SK-N-SH treated with all-trans-retinoic acid at 6 μM for 48 hours (cell line): ENCODE measurements around the gene CCR4.

Experiments
- ARNTL ChIP-seq: fragments of 450-650 bp; formaldehyde crosslinking; IDR thresholded peaks from 2 replicates; pipeline ENCODE4 v1.5.0; 2020; ENCODE audit warnings: low read depth, mild to moderate bottlenecking, moderate library complexity, borderline replicate concordance
- BACH2 ChIP-seq: fragments of 250-450 bp; sonication (Bioruptor Pico); IDR thresholded peaks from 2 replicates; pipeline ENCODE4 v1.9.0; 2021; ENCODE audit warnings: mild to moderate bottlenecking, borderline replicate concordance
- ESRRG ChIP-seq: fragments of 250-450 bp; sonication (Bioruptor Pico); IDR thresholded peaks from 2 replicates; pipeline ENCODE4 v1.6.1; 2021; ENCODE audit warnings: mild to moderate bottlenecking
- GLIS3 ChIP-seq: fragments of 250-450 bp; sonication (Bioruptor Pico); IDR thresholded peaks from 2 replicates; pipeline ENCODE4 v1.5.0; 2020; ENCODE audit warnings: mild to moderate bottlenecking, moderate library complexity
- PATZ1 ChIP-seq: fragments of 250-450 bp; sonication (Bioruptor Pico); IDR thresholded peaks from 2 replicates; pipeline ENCODE4 v1.8.0; 2020; ENCODE audit warnings: mild to moderate bottlenecking, moderate library complexity, borderline replicate concordance
- POU6F1 ChIP-seq: fragments of 250-450 bp; sonication (Bioruptor Pico); IDR thresholded peaks from 2 replicates; pipeline ENCODE4 v1.8.0; 2021; ENCODE audit warnings: low read depth, mild to moderate bottlenecking, moderate library complexity, borderline replicate concordance
- PPARA ChIP-seq: fragments of 250-450 bp; sonication (Bioruptor Pico); IDR thresholded peaks from 2 replicates; pipeline ENCODE4 v1.5.0; 2020; ENCODE audit warnings: mild to moderate bottlenecking, borderline replicate concordance
- RARB ChIP-seq: fragments of 250-450 bp; sonication (Bioruptor Pico); IDR thresholded peaks from 2 replicates; pipeline ENCODE4 v1.8.0; 2021; ENCODE audit warnings: mild to moderate bottlenecking, moderate library complexity
- TCF4 ChIP-seq: fragments of 250-450 bp; sonication (Bioruptor Pico); IDR thresholded peaks from 2 replicates; pipeline ENCODE4 v1.8.0; 2021; ENCODE audit warnings: mild to moderate bottlenecking, moderate library complexity, borderline replicate concordance
- TOX ChIP-seq: fragments of 250-450 bp; sonication (Bioruptor Pico); IDR thresholded peaks from 2 replicates; pipeline ENCODE4 v1.8.0; 2021; ENCODE audit warnings: mild to moderate bottlenecking, moderate library complexity, borderline replicate concordance
- ZNF565 ChIP-seq: fragments of 450-650 bp; formaldehyde crosslinking; conservative IDR thresholded peaks from 2 replicates; pipeline ENCODE4 v1.5.0; 2020; ENCODE audit warnings: low read depth, mild to moderate bottlenecking, moderate library complexity
- ZNF70 ChIP-seq: fragments of 450-650 bp; formaldehyde crosslinking; IDR thresholded peaks from 2 replicates; pipeline ENCODE4 v1.5.0; 2020; ENCODE audit warnings: mild to moderate bottlenecking, moderate library complexity
- ZNF8 ChIP-seq: fragments of 450-650 bp; formaldehyde crosslinking; IDR thresholded peaks from 2 replicates; pipeline ENCODE4 v1.5.0; 2020; ENCODE audit warnings: mild to moderate bottlenecking, moderate library complexity

GRCh38 chr3:32991781-32992180 is 40.3 kb downstream of the CCR4 start:
- no peak for TF ChIP-seq BACH2
- TF ChIP-seq ARNTL (CRISPR knock-in tag) = no peak
- no peak for TF ChIP-seq ZNF8 (CRISPR knock-in tag)
- no peak for TF ChIP-seq PATZ1 (CRISPR knock-in tag)
- TF ChIP-seq RARB (CRISPR knock-in tag) = no peak
- TF ChIP-seq PPARA (CRISPR knock-in tag) = no peak
- no peak for TF ChIP-seq ESRRG
- TF ChIP-seq TOX = no peak
- TF ChIP-seq ZNF70 (CRISPR knock-in tag) = no peak
- no peak for TF ChIP-seq POU6F1 (CRISPR knock-in tag)
- TF ChIP-seq ZNF565 (CRISPR knock-in tag) = no peak
- no peak for TF ChIP-seq GLIS3
- no peak for TF ChIP-seq TCF4 (CRISPR knock-in tag)
